CD4-positive, alpha-beta T cell treated with Interleukin-6 for 4 hours (primary cell): ENCODE measurements around the gene ECE1.
"Not testable (repeated sequence)": the region's sequence is repeated elsewhere in the genome, so short reads cannot be mapped to it uniquely, and the experiment has no call there.

Experiments
- DNase-seq: peaks from one replicate; pipeline ENCODE4 v3.0.0-alpha.2; 2020; ENCODE audit warnings: mixed read lengths

Gene ECE1

GRCh38 chr1:21175670-21176581 lies 114.3 kb downstream of the ECE1 start:
- DNase-seq: peak; percentile 53

GRCh38 chr1:21175324-21175669 lies 115.0 kb downstream of the ECE1 start:
- peak; percentile 46 for DNase-seq

GRCh38 chr1:21174654-21175323 lies 115.5 kb downstream of the ECE1 start:
- no peak for DNase-seq

GRCh38 chr1:21174230-21174629 lies 116.0 kb downstream of the ECE1 start:
- no peak for DNase-seq

- not testable (repeated sequence) for DNase-seq
Measured at GRCh38 chr1:21173096-21173495, 117.2 kb downstream of the ECE1 start.

GRCh38 chr1:21170837-21171236 lies 119.4 kb downstream of the ECE1 start:
- DNase-seq: not testable (repeated sequence)

- no peak for DNase-seq
Measured at GRCh38 chr1:21168444-21168843, 121.8 kb downstream of the ECE1 start.
